ENCODE data around the gene SNAPIN. TPM values are rescaled to one million over a fixed set of nuclear protein-coding genes. Genes with fewer than 3 reads are reported as not detected.

Gene SNAPIN
- total RNA-seq, 1 experiment from 2014 or later = 39.1 TPM

DNA sequence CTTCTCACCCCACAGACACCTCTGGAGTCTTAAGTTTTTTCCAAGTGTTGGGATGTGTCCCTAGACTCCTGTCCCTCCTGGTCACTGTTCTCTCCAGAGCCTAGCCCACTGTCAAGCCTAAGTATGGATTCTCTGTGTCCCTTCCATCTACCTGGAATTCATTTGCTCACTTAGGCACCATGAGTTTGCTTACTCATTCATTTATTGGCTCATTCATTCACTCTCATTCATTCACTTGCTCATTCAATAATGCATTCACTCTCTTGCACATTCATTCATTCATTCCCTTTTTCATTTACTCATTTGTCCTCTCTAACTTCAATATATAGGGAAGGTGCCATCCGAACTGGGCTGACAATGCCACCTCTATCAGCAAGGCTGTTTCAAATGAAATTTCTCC, 47.1 kb upstream of the SNAPIN start:
- no peaks in the 10 kb centered on the region for H4K20me1 ChIP-seq (ENCODE audit: insufficient read depth)
- ChIA-PET RAD21 (ENCODE audit: low non-redundant PET in 1 of 2, low total read pairs in 2 of 2, uncharacterized antibody in 2 of 2, unreplicated experiment in 2 of 2) (interaction anchor here in 1 of 2 experiments (0.7 kb wide), 1 partner anchor 95 kb away, joined by 3 read pairs; no protein-coding TSS in a partner anchor), CTCF (interaction anchor here (1.3 kb wide), 1 partner anchor 100 kb away, joined by 8 read pairs; no protein-coding TSS in a partner anchor), POLR2A (interaction anchor here (2.0 to 9.1 kb wide), 5 partner anchors 15 to 77 kb away, joined by 14 to 172 read pairs (median 31); partner anchors contain the start of genes CHTOP, S100A1, S100A13 and S100A6)
- H3K9me2 ChIP-seq (ENCODE audit: insufficient read depth) = no peaks in the 10 kb centered on the region
- H3K4me2 ChIP-seq (ENCODE audit: low read length) = peak overlapping the region; percentile 88
- no peak overlapping the region for H2AFZ ChIP-seq (ENCODE audit: low read depth, low read length, poor library complexity, severe bottlenecking)
- peak overlapping the region; percentile 72 for H3K27ac ChIP-seq (ENCODE audit: low read depth, low read length)
- H3K27me3 ChIP-seq (ENCODE audit: insufficient read depth, low read length) = no peaks in the 10 kb centered on the region
- intact Hi-C loops (cut with micrococcal nuclease) = loop anchor here (5.0 kb wide), 1 partner anchor 79 kb away; no protein-coding TSS in a partner anchor
- H3K9ac ChIP-seq (ENCODE audit: low read length) = peak overlapping the region; percentile 93
- peak overlapping the region; percentile 88 to 92 for H3K4me3 ChIP-seq (replicated peaks in 1 of 2; ENCODE audit: low read depth in 1 of 2, low read length in 2 of 2)
- BruUV-seq (replicated peaks) = TSS peak; percentile 68
- H3K4me1 ChIP-seq (ENCODE audit: control insufficient read depth in 1 of 2, insufficient read depth in 2 of 2, low read length in 2 of 2) = peaks cover 62 to 88% of the 10 kb centered on the region in 2 experiments
- no peaks in the 10 kb centered on the region for H3K9me3 ChIP-seq (ENCODE audit: control insufficient read depth in 1 of 2, insufficient read depth in 1 of 2, low read depth in 1 of 2, low read length in 2 of 2)
- no peak for DNase-seq (ENCODE audit: low read depth, low spot score)
- TF ChIP-seq POLR2AphosphoS5 (IDR thresholded peaks at IDR 0.05; ENCODE audit: low read depth, low read length) = 0 out of 2 replicates have a peak, but pooled peaks have one; percentile 13
- no peak for TF ChIP-seq ZFX (IDR thresholded peaks at IDR 0.05)
- peaks cover 3 to 14% of the 10 kb centered on the region in 2 experiments; a peak in 3 of 4 replicates for H3K36me3 ChIP-seq (ENCODE audit: control insufficient read depth in 1 of 2, insufficient read depth in 2 of 2, low read length in 2 of 2)
- ATAC-seq = no peak
- H3K79me2 ChIP-seq (ENCODE audit: insufficient read depth, low read length) = peaks cover 78% of the 10 kb centered on the region

GRCh38 chr1:153612111-153612754, 46.3 kb upstream of the SNAPIN start:
- Histone ChIP-seq H3K9me3 (ENCODE audit: control insufficient read depth in 1 of 2, insufficient read depth in 1 of 2, low read depth in 1 of 2, low read length in 2 of 2) (no peaks in the 10 kb centered on the region), H3K27ac (ENCODE audit: low read depth, low read length) (peak overlapping the region; percentile 72), H3K9me2 (ENCODE audit: insufficient read depth) (no peaks in the 10 kb centered on the region), H3K36me3 (ENCODE audit: control insufficient read depth in 1 of 2, insufficient read depth in 2 of 2, low read length in 2 of 2) (peaks cover 0 to 5% of the 10 kb centered on the region in 2 experiments; a peak in 3 of 4 replicates), H2AFZ (ENCODE audit: low read depth, low read length, poor library complexity, severe bottlenecking) (no peak overlapping the region), H3K9ac (ENCODE audit: low read length) (peak overlapping the region; percentile 93), H3K79me2 (ENCODE audit: insufficient read depth, low read length) (peaks cover 74% of the 10 kb centered on the region), H3K4me1 (ENCODE audit: control insufficient read depth in 1 of 2, insufficient read depth in 2 of 2, low read length in 2 of 2) (peaks cover 70 to 94% of the 10 kb centered on the region in 2 experiments), H3K27me3 (ENCODE audit: insufficient read depth, low read length) (no peaks in the 10 kb centered on the region), H3K4me3 (replicated peaks in 1 of 2; ENCODE audit: low read depth in 1 of 2, low read length in 2 of 2) (peak overlapping the region; percentile 88 to 92), H3K4me2 (ENCODE audit: low read length) (peak overlapping the region; percentile 88), H4K20me1 (ENCODE audit: insufficient read depth) (no peaks in the 10 kb centered on the region)
- TF ChIP-seq SIN3A (IDR thresholded peaks at IDR 0.05; ENCODE audit: low read depth) (no peak), SRF (IDR thresholded peaks at IDR 0.05; ENCODE audit: low read depth) (no peak), EZH2 (IDR thresholded peaks at IDR 0.05) (no peak), ELF1 (IDR thresholded peaks at IDR 0.05; ENCODE audit: borderline replicate concordance, low read depth) (no peak), MAX (IDR thresholded peaks at IDR 0.05) (no peak), CEBPB (IDR thresholded peaks at IDR 0.05; ENCODE audit: low read depth) (no peak), FOSL1 (IDR thresholded peaks at IDR 0.05; ENCODE audit: low read depth) (no peak), SP1 (IDR thresholded peaks at IDR 0.05; ENCODE audit: low read depth) (no peak), RAD21 (IDR thresholded peaks at IDR 0.05; ENCODE audit: low read depth) (no peak), POLR2A (IDR thresholded peaks at IDR 0.05; ENCODE audit: borderline replicate concordance, extremely low read depth, insufficient read depth, insufficient read length) (no peak)
- TF ChIP-seq, protein P1, sequence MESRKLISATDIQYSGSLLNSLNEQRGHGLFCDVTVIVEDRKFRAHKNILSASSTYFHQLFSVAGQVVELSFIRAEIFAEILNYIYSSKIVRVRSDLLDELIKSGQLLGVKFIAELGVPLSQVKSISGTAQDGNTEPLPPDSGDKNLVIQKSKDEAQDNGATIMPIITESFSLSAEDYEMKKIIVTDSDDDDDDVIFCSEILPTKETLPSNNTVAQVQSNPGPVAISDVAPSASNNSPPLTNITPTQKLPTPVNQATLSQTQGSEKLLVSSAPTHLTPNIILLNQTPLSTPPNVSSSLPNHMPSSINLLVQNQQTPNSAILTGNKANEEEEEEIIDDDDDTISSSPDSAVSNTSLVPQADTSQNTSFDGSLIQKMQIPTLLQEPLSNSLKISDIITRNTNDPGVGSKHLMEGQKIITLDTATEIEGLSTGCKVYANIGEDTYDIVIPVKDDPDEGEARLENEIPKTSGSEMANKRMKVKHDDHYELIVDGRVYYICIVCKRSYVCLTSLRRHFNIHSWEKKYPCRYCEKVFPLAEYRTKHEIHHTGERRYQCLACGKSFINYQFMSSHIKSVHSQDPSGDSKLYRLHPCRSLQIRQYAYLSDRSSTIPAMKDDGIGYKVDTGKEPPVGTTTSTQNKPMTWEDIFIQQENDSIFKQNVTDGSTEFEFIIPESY (IDR thresholded peaks at IDR 0.05; ENCODE audit: extremely low read depth, insufficient replicate concordance, low read length) = no peak
- TF ChIP-seq, protein P2, sequence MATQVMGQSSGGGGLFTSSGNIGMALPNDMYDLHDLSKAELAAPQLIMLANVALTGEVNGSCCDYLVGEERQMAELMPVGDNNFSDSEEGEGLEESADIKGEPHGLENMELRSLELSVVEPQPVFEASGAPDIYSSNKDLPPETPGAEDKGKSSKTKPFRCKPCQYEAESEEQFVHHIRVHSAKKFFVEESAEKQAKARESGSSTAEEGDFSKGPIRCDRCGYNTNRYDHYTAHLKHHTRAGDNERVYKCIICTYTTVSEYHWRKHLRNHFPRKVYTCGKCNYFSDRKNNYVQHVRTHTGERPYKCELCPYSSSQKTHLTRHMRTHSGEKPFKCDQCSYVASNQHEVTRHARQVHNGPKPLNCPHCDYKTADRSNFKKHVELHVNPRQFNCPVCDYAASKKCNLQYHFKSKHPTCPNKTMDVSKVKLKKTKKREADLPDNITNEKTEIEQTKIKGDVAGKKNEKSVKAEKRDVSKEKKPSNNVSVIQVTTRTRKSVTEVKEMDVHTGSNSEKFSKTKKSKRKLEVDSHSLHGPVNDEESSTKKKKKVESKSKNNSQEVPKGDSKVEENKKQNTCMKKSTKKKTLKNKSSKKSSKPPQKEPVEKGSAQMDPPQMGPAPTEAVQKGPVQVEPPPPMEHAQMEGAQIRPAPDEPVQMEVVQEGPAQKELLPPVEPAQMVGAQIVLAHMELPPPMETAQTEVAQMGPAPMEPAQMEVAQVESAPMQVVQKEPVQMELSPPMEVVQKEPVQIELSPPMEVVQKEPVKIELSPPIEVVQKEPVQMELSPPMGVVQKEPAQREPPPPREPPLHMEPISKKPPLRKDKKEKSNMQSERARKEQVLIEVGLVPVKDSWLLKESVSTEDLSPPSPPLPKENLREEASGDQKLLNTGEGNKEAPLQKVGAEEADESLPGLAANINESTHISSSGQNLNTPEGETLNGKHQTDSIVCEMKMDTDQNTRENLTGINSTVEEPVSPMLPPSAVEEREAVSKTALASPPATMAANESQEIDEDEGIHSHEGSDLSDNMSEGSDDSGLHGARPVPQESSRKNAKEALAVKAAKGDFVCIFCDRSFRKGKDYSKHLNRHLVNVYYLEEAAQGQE (IDR thresholded peaks at IDR 0.05; ENCODE audit: low read depth) = no peak
- BruUV-seq (replicated peaks) = no TSS peak
- DNase-seq (ENCODE audit: low read depth, low spot score) (no peak), ATAC-seq (no peak)
- ChIA-PET POLR2A (interaction anchor here (1.0 to 9.1 kb wide), 13 partner anchors 8 to 378 kb away, joined by 3 to 172 read pairs (median 8); partner anchors contain the start of genes CHTOP, CREB3L4, RPS27 and S100A1), RAD21 (ENCODE audit: low non-redundant PET in 1 of 2, low total read pairs in 2 of 2, uncharacterized antibody in 2 of 2, unreplicated experiment in 2 of 2) (interaction anchor here in 1 of 2 experiments (0.6 to 1.4 kb wide), 3 partner anchors 15 to 40 kb away, joined by 3 to 5 read pairs (median 3); partner anchors contain the start of gene S100A13), CTCF (interaction anchor here (0.6 to 7.7 kb wide), 6 partner anchors 15 to 102 kb away, joined by 3 to 76 read pairs (median 4); partner anchors contain the start of genes CHTOP, ILF2, S100A1 and S100A13)
- intact Hi-C loops (cut with micrococcal nuclease) = loop anchor here (5.0 kb wide), 1 partner anchor 80 kb away; no protein-coding TSS in a partner anchor
